Lower lobe of right lung (tissue), 2 donors: ENCODE measurements around the gene KRT36. TPM values are rescaled to one million over a fixed set of nuclear protein-coding genes. Genes with fewer than 3 reads are reported as not detected.

ENCODE experiments used
- ATAC-seq, 2 donors: fragments of 200-7000 bp; cut with Tn5 transposase; one replicate each; pipeline ENCODE4 v1.9.1; 2020 to 2022; ENCODE audit warnings: mild to moderate bottlenecking in 2 of 2, moderate library complexity in 2 of 2
- DNase-seq: peaks from one replicate; pipeline ENCODE4 v3.0.0-alpha.2; 2020
- H3K27ac ChIP-seq: fragments of 200-600 bp; one replicate; pipeline ENCODE4 v1.8.0; 2022
- H3K27me3 ChIP-seq: fragments of 200-600 bp; one replicate; pipeline ENCODE4 v1.8.0; 2022; ENCODE audit warnings: low read depth
- H3K36me3 ChIP-seq: fragments of 200-600 bp; one replicate; pipeline ENCODE4 v1.8.0; 2022; ENCODE audit warnings: mild to moderate bottlenecking
- H3K4me1 ChIP-seq: fragments of 200-600 bp; one replicate; pipeline ENCODE4 v1.8.0; 2022
- H3K4me3 ChIP-seq: fragments of 200-600 bp; one replicate; pipeline ENCODE4 v1.8.0; 2022; ENCODE audit warnings: mild to moderate bottlenecking
- H3K9me3 ChIP-seq: fragments of 200-600 bp; one replicate; pipeline ENCODE4 v1.8.0; 2022
- intact Hi-C: fragments of 100-400 bp; cut with DNase I; formaldehyde crosslinking; loops from one replicate; pipeline ENCODE4 v1.11.0; 2022
- total RNA-seq: library from RNA; stranded (reverse); fragmentation: NEBNext Ultra II Directional; extraction: Animal tissue kit (Norgen Biotek cat#: 25700); gene quantifications from one replicate; pipeline ENCODE4 v1.2.1, GENCODE V29; 2021
- TF ChIP-seq, protein P1 (sequence below): fragments of 200-600 bp; IDR thresholded peaks from one replicate; pipeline ENCODE4 v1.8.0; 2022; ENCODE audit warnings: antibody characterized with exemption, mild to moderate bottlenecking
- donor health status: DM: no; HTN: yes; CAD: no; lungs with severe emphysema.

Gene KRT36
- total RNA-seq, 1 donor from 2014 or later = not detected

DNA sequence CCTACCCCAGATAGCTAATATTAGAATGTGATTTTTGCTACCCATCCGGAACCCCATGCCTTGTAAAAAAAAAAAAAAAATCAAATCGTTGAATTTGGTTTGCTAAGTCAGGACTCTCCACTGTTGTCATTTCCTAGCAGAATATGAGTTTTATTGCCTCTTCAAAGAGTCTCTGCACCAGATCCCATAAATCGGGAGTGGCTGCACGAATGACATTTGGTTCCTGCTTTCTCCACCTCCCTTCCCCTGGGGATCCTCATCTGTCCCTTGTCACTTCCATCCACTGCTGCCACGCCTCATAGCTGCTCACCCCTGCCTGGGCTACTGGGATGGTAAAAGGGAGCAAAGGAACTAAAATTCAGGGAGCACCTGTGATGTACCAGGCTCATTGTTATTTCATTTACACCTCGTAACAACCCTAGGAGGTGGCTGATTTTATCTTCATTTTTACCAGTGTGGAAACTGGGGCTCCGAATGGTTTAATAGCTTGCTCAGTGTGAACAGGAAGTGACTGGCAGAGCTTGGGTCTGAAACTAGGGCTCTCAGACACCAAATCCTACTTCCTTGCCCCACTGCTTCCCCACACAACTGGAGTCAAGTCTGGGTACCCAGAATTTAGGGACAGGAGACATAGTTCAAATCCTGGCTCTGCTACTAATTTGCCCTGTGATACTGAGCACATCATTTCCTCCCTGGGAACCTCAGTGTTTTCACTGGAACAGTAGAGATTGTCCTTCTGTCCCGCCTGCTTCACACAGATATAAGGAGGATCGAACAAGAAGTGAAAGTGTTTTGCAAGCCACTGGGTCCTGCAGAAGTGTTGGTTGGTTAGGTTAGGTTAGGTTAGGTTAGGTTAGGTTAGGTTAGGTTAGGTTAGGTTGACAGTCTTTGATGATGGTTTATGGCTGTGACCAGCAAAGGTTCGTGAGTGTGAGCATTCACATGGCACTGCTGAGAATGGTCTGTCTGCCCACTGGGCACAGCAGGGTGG lies 585 bp upstream of the KRT36 start:
- TF ChIP-seq, protein P1, sequence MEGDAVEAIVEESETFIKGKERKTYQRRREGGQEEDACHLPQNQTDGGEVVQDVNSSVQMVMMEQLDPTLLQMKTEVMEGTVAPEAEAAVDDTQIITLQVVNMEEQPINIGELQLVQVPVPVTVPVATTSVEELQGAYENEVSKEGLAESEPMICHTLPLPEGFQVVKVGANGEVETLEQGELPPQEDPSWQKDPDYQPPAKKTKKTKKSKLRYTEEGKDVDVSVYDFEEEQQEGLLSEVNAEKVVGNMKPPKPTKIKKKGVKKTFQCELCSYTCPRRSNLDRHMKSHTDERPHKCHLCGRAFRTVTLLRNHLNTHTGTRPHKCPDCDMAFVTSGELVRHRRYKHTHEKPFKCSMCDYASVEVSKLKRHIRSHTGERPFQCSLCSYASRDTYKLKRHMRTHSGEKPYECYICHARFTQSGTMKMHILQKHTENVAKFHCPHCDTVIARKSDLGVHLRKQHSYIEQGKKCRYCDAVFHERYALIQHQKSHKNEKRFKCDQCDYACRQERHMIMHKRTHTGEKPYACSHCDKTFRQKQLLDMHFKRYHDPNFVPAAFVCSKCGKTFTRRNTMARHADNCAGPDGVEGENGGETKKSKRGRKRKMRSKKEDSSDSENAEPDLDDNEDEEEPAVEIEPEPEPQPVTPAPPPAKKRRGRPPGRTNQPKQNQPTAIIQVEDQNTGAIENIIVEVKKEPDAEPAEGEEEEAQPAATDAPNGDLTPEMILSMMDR = no peak
- intact Hi-C loops = no loop called here
- no peak for ATAC-seq
- H3K4me3 ChIP-seq = no peak overlapping the region
- no peak for DNase-seq
- no peaks in the 10 kb centered on the region for H3K9me3 ChIP-seq
- no peak overlapping the region for H3K27ac ChIP-seq
- H3K36me3 ChIP-seq = no peaks in the 10 kb centered on the region
- no peaks in the 10 kb centered on the region for H3K27me3 ChIP-seq
- H3K4me1 ChIP-seq = peaks cover 10% of the 10 kb centered on the region

DNA sequence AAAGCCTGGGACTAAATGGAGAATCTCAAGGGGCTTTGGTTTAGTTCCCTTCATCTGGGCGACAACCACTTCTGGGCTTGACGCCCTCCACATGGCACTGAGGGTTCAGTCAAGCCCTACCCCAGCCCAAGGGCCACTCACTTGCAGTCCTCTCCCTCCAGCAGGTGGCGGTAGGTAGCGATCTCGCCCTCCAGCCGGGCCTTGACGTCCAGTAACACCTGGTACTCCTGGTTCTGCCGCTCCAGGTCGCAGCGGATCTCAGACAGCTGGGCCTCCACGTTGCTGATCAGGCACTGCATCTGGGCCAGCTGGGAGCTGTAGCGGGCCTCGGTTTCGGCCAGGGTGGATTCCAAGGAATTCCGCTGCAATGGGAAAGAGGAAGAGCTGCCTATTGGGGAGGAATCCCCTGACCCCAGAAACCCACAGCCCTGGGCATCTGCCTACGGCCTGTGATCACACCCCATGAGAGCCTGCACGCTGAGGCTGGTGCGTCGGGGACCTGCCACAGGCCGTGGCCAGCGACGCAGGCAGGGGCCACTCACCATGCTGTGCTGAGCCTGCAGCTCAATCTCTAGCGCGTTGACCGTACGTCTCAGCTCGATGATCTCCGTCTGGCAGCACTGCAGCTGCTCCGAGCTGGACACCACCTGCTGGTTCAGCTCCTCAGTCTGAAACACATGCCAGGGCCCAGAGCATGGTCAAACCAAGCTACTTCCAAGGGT lies 2.7 kb downstream of the KRT36 start:
- TF ChIP-seq, protein P1 = peak; percentile 63
- no peak overlapping the region for H3K4me3 ChIP-seq
- no peaks in the 10 kb centered on the region for H3K36me3 ChIP-seq
- DNase-seq (peak; percentile 81), ATAC-seq (peak; percentile 57 to 77)
- intact Hi-C loops = no loop called here
- no peaks in the 10 kb centered on the region for H3K27me3 ChIP-seq
- no peak overlapping the region for H3K27ac ChIP-seq
- H3K9me3 ChIP-seq = no peaks in the 10 kb centered on the region
- H3K4me1 ChIP-seq = no peaks in the 10 kb centered on the region

- intact Hi-C loops = no loop called here
- H3K9me3 ChIP-seq = no peaks in the 10 kb centered on the region
- no peaks in the 10 kb centered on the region for H3K4me1 ChIP-seq
- no peak overlapping the region for H3K27ac ChIP-seq
- TF ChIP-seq, protein P1 = no peak
- ATAC-seq (no peak), DNase-seq (no peak)
- H3K4me3 ChIP-seq = no peak overlapping the region
- H3K27me3 ChIP-seq = no peaks in the 10 kb centered on the region
- H3K36me3 ChIP-seq = no peaks in the 10 kb centered on the region
Observed at GRCh38 chr17:41486316-41486715, 3.4 kb downstream of the KRT36 start.

GRCh38 chr17:41484920-41485904 lies 4.5 kb downstream of the KRT36 start:
- H3K27ac ChIP-seq = no peak overlapping the region
- no peaks in the 10 kb centered on the region for H3K27me3 ChIP-seq
- H3K4me3 ChIP-seq = no peak overlapping the region
- H3K36me3 ChIP-seq = no peaks in the 10 kb centered on the region
- DNase-seq = no peak
- TF ChIP-seq, protein P1 = no peak
- intact Hi-C loops = no loop called here
- H3K9me3 ChIP-seq = no peaks in the 10 kb centered on the region
- ATAC-seq = peak in 1 of 2 donors; percentile 12
- no peaks in the 10 kb centered on the region for H3K4me1 ChIP-seq
